GM18498 (cell line): Measurements from ENCODE around the gene NEURL1B.

Source experiments
- ATAC-seq: cut with Tn5 transposase; IDR thresholded peaks from one replicate; pipeline ENCODE4 v1.9.1; 2021; ENCODE audit warnings: mild to moderate bottlenecking, moderate library complexity; ENCODE audit not compliant: unreplicated experiment

NEURL1B gene

GRCh38 chr5:172608773-172609172 is 32.3 kb upstream of the NEURL1B start:
- no peak for ATAC-seq

GRCh38 chr5:172610643-172611042 is 30.4 kb upstream of the NEURL1B start:
- ATAC-seq: no peak

- no peak for ATAC-seq
These were observed 29.1 kb upstream of the NEURL1B start for GRCh38 chr5:172611913-172612312.

GRCh38 chr5:172612771-172613170 is 28.3 kb upstream of the NEURL1B start:
- ATAC-seq: no peak

- no peak for ATAC-seq
These were observed 24.9 kb upstream of the NEURL1B start for GRCh38 chr5:172616136-172616535.

GRCh38 chr5:172616730-172617129 is 24.3 kb upstream of the NEURL1B start:
- no peak for ATAC-seq

- ATAC-seq: no peak
These were observed 23.2 kb upstream of the NEURL1B start for GRCh38 chr5:172617817-172618216.

GRCh38 chr5:172618574-172619365 is 22.3 kb upstream of the NEURL1B start:
- no peak for ATAC-seq

- ATAC-seq: no peak
These were observed 20.6 kb upstream of the NEURL1B start for GRCh38 chr5:172620506-172620905.

GRCh38 chr5:172622091-172623046 is 18.7 kb upstream of the NEURL1B start:
- no peak for ATAC-seq

- ATAC-seq: no peak
These were observed 17.6 kb upstream of the NEURL1B start for GRCh38 chr5:172623313-172623980.

- no peak for ATAC-seq
These were observed 16.7 kb upstream of the NEURL1B start for GRCh38 chr5:172624083-172624995.

- no peak for ATAC-seq
These were observed 15.8 kb upstream of the NEURL1B start for GRCh38 chr5:172624996-172625964.

- no peak for ATAC-seq
These were observed 15.0 kb upstream of the NEURL1B start for GRCh38 chr5:172626031-172626581.

- no peak for ATAC-seq
These were observed 11.0 kb upstream of the NEURL1B start for GRCh38 chr5:172630082-172630481.

GRCh38 chr5:172630482-172630881 is 10.6 kb upstream of the NEURL1B start:
- no peak for ATAC-seq

GRCh38 chr5:172630986-172631385 is 10.1 kb upstream of the NEURL1B start:
- no peak for ATAC-seq

- no peak for ATAC-seq
These were observed 8.5 kb upstream of the NEURL1B start for GRCh38 chr5:172632346-172633092.
